GM23338 (cell line): ENCODE measurements around the gene P2RY12. TPM values are rescaled to one million over a fixed set of nuclear protein-coding genes. Genes with fewer than 3 reads are reported as not detected.

Experiments
- EZH2 ChIP-seq: fragments of 200-600 bp; sonication (generic); IDR thresholded peaks from one replicate; pipeline ENCODE4 v1.8.0; 2017; ENCODE audit warnings: antibody characterized with exemption, mild to moderate bottlenecking, low read depth; ENCODE audit not compliant: unreplicated experiment
- ZNF114 ChIP-seq: fragments of 250-450 bp; sonication (Bioruptor Pico); IDR thresholded peaks from 2 replicates; pipeline ENCODE4 v1.5.0; 2020; ENCODE audit warnings: mild to moderate bottlenecking, moderate library complexity
- ZNF331 ChIP-seq: fragments of 250-450 bp; sonication (Bioruptor Pico); IDR thresholded peaks from 2 replicates; pipeline ENCODE4 v1.5.0; 2020; ENCODE audit warnings: low read depth, mild to moderate bottlenecking, moderate library complexity
- polyA plus RNA-seq: library from polyadenylated mRNA; unstranded; fragments of >200 nt; fragmentation: Nextera tagmentation; extraction: Ambion mirVana; gene quantifications from 2 replicates; pipeline ENCODE4 v1.2.1, GENCODE V29; 2016
- total RNA-seq: library from RNA; depleted of rRNA; stranded (reverse); fragments of >200 nt; shearing (Covaris generic); gene quantifications from 2 replicates; pipeline ENCODE4 v1.2.3, GENCODE V29; 2014
- TF ChIP-seq, protein P1 (sequence below): fragments of 250-450 bp; sonication (Bioruptor Pico); IDR thresholded peaks from 2 replicates; pipeline ENCODE4 v1.5.0; 2020; ENCODE audit warnings: mild to moderate bottlenecking, moderate library complexity
- TF ChIP-seq, protein P2 (sequence below): IDR thresholded peaks from 2 replicates; pipeline ENCODE4 v1.6.1; 2016; ENCODE audit warnings: antibody characterized with exemption
- TF ChIP-seq, protein P3 (sequence below): IDR thresholded peaks from one replicate; pipeline ENCODE4 v1.6.1; 2018; ENCODE audit warnings: antibody characterized with exemption; ENCODE audit not compliant: unreplicated experiment

Gene P2RY12
- total and polyA plus RNA-seq, 2 experiments from 2014 or later = 1.1 TPM; not detected in 1

DNA sequence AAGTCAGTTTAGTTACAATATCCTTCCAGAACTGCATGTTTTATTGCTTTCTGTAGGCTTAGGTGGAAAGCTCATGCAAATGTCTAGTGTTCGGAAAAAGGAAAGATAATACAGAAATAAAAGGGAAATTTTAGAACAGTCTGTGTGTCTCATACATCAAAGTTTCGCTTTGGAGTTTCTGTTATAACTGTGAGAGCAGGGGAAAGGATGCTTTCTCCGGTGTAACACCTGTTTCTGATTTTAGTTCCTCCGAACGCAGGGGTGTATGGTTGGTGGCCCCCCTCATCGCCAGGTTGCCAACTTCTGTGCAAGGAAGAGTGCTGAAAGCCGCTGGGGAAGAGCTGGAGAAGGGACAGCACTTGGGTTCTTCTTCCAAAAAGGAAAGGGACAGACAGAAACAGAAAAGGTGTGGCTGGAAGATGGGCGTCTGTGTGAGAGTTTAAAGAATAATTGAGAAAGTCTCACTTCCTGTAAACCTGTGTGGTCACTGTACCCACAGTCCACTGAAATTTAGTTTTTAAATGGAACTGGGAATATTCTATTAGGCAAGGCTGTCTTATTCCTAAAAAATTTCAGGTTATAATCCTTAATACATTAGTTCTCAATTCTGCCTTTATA lies 6.7 kb downstream of the P2RY12 start (continued):
- TF ChIP-seq, protein P1, sequence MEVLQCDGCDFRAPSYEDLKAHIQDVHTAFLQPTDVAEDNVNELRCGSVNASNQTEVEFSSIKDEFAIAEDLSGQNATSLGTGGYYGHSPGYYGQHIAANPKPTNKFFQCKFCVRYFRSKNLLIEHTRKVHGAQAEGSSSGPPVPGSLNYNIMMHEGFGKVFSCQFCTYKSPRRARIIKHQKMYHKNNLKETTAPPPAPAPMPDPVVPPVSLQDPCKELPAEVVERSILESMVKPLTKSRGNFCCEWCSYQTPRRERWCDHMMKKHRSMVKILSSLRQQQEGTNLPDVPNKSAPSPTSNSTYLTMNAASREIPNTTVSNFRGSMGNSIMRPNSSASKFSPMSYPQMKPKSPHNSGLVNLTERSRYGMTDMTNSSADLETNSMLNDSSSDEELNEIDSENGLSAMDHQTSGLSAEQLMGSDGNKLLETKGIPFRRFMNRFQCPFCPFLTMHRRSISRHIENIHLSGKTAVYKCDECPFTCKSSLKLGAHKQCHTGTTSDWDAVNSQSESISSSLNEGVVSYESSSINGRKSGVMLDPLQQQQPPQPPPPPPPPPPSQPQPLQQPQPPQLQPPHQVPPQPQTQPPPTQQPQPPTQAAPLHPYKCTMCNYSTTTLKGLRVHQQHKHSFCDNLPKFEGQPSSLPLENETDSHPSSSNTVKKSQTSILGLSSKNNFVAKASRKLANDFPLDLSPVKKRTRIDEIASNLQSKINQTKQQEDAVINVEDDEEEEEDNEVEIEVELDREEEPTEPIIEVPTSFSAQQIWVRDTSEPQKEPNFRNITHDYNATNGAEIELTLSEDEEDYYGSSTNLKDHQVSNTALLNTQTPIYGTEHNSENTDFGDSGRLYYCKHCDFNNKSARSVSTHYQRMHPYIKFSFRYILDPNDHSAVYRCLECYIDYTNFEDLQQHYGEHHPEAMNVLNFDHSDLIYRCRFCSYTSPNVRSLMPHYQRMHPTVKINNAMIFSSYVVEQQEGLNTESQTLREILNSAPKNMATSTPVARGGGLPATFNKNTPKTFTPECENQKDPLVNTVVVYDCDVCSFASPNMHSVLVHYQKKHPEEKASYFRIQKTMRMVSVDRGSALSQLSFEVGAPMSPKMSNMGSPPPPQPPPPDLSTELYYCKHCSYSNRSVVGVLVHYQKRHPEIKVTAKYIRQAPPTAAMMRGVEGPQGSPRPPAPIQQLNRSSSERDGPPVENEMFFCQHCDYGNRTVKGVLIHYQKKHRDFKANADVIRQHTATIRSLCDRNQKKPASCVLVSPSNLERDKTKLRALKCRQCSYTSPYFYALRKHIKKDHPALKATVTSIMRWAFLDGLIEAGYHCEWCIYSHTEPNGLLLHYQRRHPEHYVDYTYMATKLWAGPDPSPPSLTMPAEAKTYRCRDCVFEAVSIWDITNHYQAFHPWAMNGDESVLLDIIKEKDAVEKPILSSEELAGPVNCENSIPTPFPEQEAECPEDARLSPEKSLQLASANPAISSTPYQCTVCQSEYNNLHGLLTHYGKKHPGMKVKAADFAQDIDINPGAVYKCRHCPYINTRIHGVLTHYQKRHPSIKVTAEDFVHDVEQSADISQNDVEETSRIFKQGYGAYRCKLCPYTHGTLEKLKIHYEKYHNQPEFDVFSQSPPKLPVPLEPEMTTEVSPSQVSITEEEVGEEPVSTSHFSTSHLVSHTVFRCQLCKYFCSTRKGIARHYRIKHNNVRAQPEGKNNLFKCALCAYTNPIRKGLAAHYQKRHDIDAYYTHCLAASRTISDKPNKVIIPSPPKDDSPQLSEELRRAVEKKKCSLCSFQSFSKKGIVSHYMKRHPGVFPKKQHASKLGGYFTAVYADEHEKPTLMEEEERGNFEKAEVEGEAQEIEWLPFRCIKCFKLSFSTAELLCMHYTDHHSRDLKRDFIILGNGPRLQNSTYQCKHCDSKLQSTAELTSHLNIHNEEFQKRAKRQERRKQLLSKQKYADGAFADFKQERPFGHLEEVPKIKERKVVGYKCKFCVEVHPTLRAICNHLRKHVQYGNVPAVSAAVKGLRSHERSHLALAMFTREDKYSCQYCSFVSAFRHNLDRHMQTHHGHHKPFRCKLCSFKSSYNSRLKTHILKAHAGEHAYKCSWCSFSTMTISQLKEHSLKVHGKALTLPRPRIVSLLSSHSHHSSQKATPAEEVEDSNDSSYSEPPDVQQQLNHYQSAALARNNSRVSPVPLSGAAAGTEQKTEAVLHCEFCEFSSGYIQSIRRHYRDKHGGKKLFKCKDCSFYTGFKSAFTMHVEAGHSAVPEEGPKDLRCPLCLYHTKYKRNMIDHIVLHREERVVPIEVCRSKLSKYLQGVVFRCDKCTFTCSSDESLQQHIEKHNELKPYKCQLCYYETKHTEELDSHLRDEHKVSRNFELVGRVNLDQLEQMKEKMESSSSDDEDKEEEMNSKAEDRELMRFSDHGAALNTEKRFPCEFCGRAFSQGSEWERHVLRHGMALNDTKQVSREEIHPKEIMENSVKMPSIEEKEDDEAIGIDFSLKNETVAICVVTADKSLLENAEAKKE (CRISPR knock-in tag) = no peak
- TF ChIP-seq ZNF114 (CRISPR knock-in tag) (no peak), ZNF331 (no peak), EZH2 (no peak)
- TF ChIP-seq, protein P2, sequence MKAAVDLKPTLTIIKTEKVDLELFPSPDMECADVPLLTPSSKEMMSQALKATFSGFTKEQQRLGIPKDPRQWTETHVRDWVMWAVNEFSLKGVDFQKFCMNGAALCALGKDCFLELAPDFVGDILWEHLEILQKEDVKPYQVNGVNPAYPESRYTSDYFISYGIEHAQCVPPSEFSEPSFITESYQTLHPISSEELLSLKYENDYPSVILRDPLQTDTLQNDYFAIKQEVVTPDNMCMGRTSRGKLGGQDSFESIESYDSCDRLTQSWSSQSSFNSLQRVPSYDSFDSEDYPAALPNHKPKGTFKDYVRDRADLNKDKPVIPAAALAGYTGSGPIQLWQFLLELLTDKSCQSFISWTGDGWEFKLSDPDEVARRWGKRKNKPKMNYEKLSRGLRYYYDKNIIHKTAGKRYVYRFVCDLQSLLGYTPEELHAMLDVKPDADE = no peak
- TF ChIP-seq, protein P3, sequence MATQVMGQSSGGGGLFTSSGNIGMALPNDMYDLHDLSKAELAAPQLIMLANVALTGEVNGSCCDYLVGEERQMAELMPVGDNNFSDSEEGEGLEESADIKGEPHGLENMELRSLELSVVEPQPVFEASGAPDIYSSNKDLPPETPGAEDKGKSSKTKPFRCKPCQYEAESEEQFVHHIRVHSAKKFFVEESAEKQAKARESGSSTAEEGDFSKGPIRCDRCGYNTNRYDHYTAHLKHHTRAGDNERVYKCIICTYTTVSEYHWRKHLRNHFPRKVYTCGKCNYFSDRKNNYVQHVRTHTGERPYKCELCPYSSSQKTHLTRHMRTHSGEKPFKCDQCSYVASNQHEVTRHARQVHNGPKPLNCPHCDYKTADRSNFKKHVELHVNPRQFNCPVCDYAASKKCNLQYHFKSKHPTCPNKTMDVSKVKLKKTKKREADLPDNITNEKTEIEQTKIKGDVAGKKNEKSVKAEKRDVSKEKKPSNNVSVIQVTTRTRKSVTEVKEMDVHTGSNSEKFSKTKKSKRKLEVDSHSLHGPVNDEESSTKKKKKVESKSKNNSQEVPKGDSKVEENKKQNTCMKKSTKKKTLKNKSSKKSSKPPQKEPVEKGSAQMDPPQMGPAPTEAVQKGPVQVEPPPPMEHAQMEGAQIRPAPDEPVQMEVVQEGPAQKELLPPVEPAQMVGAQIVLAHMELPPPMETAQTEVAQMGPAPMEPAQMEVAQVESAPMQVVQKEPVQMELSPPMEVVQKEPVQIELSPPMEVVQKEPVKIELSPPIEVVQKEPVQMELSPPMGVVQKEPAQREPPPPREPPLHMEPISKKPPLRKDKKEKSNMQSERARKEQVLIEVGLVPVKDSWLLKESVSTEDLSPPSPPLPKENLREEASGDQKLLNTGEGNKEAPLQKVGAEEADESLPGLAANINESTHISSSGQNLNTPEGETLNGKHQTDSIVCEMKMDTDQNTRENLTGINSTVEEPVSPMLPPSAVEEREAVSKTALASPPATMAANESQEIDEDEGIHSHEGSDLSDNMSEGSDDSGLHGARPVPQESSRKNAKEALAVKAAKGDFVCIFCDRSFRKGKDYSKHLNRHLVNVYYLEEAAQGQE = no peak
